ENCODE results near the gene S100A7A. TPM values are rescaled to one million over a fixed set of nuclear protein-coding genes. Genes with fewer than 3 reads are reported as not detected.

Gene S100A7A
- total RNA-seq (2022) (not detected in 2 replicates), Bru-seq, nascent RNA (not detected), BruChase-seq, experiment 1, labeled RNA remaining after a 2-hour chase (not detected), BruChase-seq, experiment 2, labeled RNA remaining after a 6-hour chase (not detected)
- long read RNA-seq, result 0 reads

- no peak for DNase-seq
- Histone ChIP-seq H3K27me3 (replicated peaks; ENCODE audit: control insufficient read depth, insufficient read depth, low read length) (no peaks in the 10 kb centered on the region; the same call in 1 of the 2 replicates), H3K9me3 (0 out of 2 replicates have a peak, but pooled peaks cover 3% of the 10 kb centered on the region), H3K36me3 (ENCODE audit: control insufficient read depth, insufficient read depth, low read length) (no peaks in the 10 kb centered on the region), H3K4me1 (no peaks in the 10 kb centered on the region), H3K4me3 (ENCODE audit: low read depth, low read length) (no peak within 1 kb of the TSS)
- ChIA-PET POLR2A (no interaction called here), CTCF (no interaction called here)
- H3K36me3 Mint-ChIP-seq (ENCODE audit: insufficient read depth, unreplicated experiment), result no peaks in the 10 kb centered on the region
- H3K4me1 Mint-ChIP-seq (ENCODE audit: low read depth, unreplicated experiment), result no peaks in the 10 kb centered on the region
- H3K9me3 Mint-ChIP-seq (ENCODE audit: unreplicated experiment), result no peaks in the 10 kb centered on the region
- intact Hi-C loops (cut with micrococcal nuclease; ENCODE audit: unreplicated experiment), result no loop called here
- BruUV-seq (replicated peaks), result no TSS peak
- no peak for TF ChIP-seq CTCF (IDR thresholded peaks at IDR 0.05; ENCODE audit: insufficient read depth in 1 of 2, low read depth in 1 of 2, low read length in 1 of 2, severe bottlenecking in 1 of 2, unreplicated experiment in 1 of 2)
- H3K27me3 Mint-ChIP-seq (ENCODE audit: insufficient read depth, unreplicated experiment), result peaks cover 20% of the 10 kb centered on the region
- H3K27ac Mint-ChIP-seq (ENCODE audit: unreplicated experiment), result no peak within 1 kb of the TSS
- H3K4me3 Mint-ChIP-seq (ENCODE audit: unreplicated experiment), result no peak within 1 kb of the TSS
These were observed at the start of gene S100A7A for GRCh38 chr1:153415850-153416570. Gene S100A7A (plus strand): TSS chr1:153416520. CDS start chr1:153418083, 1,563 bp downstream.

- H3K36me3 ChIP-seq (ENCODE audit: control insufficient read depth, insufficient read depth, low read length), result no peaks in the 10 kb centered on the region
- no peak overlapping the region for H3K4me3 ChIP-seq (ENCODE audit: low read depth, low read length)
- POLR2A ChIA-PET, result no interaction called here
- no peaks in the 10 kb centered on the region for H3K27me3 Mint-ChIP-seq (ENCODE audit: insufficient read depth, unreplicated experiment)
- no peaks in the 10 kb centered on the region for H3K9me3 Mint-ChIP-seq (ENCODE audit: unreplicated experiment)
- no peaks in the 10 kb centered on the region for H3K36me3 Mint-ChIP-seq (ENCODE audit: insufficient read depth, unreplicated experiment)
- no peak overlapping the region for H3K4me3 Mint-ChIP-seq (ENCODE audit: unreplicated experiment)
- CTCF ChIA-PET, result no interaction called here
- no peak for DNase-seq
- no TSS peak for BruUV-seq (replicated peaks)
- H3K9me3 ChIP-seq, result no peaks in the 10 kb centered on the region
- H3K4me1 ChIP-seq, result peaks cover 28% of the 10 kb centered on the region
- H3K27me3 ChIP-seq (replicated peaks; ENCODE audit: control insufficient read depth, insufficient read depth, low read length), result no peaks in the 10 kb centered on the region
- no peak for TF ChIP-seq CTCF (IDR thresholded peaks at IDR 0.05; ENCODE audit: insufficient read depth in 1 of 2, low read depth in 1 of 2, low read length in 1 of 2, severe bottlenecking in 1 of 2, unreplicated experiment in 1 of 2)
- peaks cover 6% of the 10 kb centered on the region for H3K4me1 Mint-ChIP-seq (ENCODE audit: low read depth, unreplicated experiment)
- H3K27ac Mint-ChIP-seq (ENCODE audit: unreplicated experiment), result no peak overlapping the region
- intact Hi-C loops (cut with micrococcal nuclease; ENCODE audit: unreplicated experiment), result no loop called here
These were observed 49.2 kb upstream of the S100A7A start for GRCh38 chr1:153367090-153367489.

GRCh38 chr1:153368495-153368894, 47.8 kb upstream of the S100A7A start:
- intact Hi-C loops (cut with micrococcal nuclease; ENCODE audit: unreplicated experiment), result no loop called here
- ChIA-PET CTCF (no interaction called here), POLR2A (no interaction called here)
- Mint-ChIP-seq H3K9me3 (ENCODE audit: unreplicated experiment) (no peaks in the 10 kb centered on the region), H3K4me3 (ENCODE audit: unreplicated experiment) (no peak overlapping the region), H3K27me3 (ENCODE audit: insufficient read depth, unreplicated experiment) (no peaks in the 10 kb centered on the region), H3K36me3 (ENCODE audit: insufficient read depth, unreplicated experiment) (no peaks in the 10 kb centered on the region), H3K4me1 (ENCODE audit: low read depth, unreplicated experiment) (peaks cover 6% of the 10 kb centered on the region), H3K27ac (ENCODE audit: unreplicated experiment) (no peak overlapping the region)
- Histone ChIP-seq H3K9me3 (no peaks in the 10 kb centered on the region), H3K27me3 (replicated peaks; ENCODE audit: control insufficient read depth, insufficient read depth, low read length) (no peaks in the 10 kb centered on the region), H3K4me1 (peaks cover 15% of the 10 kb centered on the region), H3K4me3 (ENCODE audit: low read depth, low read length) (no peak overlapping the region), H3K36me3 (ENCODE audit: control insufficient read depth, insufficient read depth, low read length) (no peaks in the 10 kb centered on the region)
- no peak for DNase-seq
- no TSS peak for BruUV-seq (replicated peaks)
- TF ChIP-seq CTCF (IDR thresholded peaks at IDR 0.05; ENCODE audit: insufficient read depth in 1 of 2, low read depth in 1 of 2, low read length in 1 of 2, severe bottlenecking in 1 of 2, unreplicated experiment in 1 of 2), result no peak
